Measurements from ENCODE around the gene ZNF469.

Gene ZNF469

GRCh38 chr16:88393034-88393433 is 10.3 kb downstream of the ZNF469 start:
- peaks cover 14% of the 10 kb centered on the region; the same call in 1 of the 2 replicates for H3K27me3 ChIP-seq (ENCODE audit: low read depth)
- no peak overlapping the region for H3K4me3 ChIP-seq
- DNase-seq (ENCODE audit: low spot score in 2 of 2): no peak
- no peaks in the 10 kb centered on the region for H3K9me3 ChIP-seq
- in situ Hi-C loops (cut with MboI; ENCODE audit: low sequenced_read_pairs): no loop called here
- no peaks in the 10 kb centered on the region for H3K4me1 ChIP-seq
- H3K36me3 ChIP-seq (replicated peaks): no peaks in the 10 kb centered on the region

GRCh38 chr16:88393571-88393970 is 10.8 kb downstream of the ZNF469 start:
- no peak for DNase-seq (ENCODE audit: low spot score in 2 of 2)
- in situ Hi-C loops (cut with MboI; ENCODE audit: low sequenced_read_pairs): no loop called here
- Histone ChIP-seq H3K9me3 (no peaks in the 10 kb centered on the region), H3K4me3 (no peak overlapping the region), H3K27me3 (ENCODE audit: low read depth) (peaks cover 14% of the 10 kb centered on the region; the same call in 1 of the 2 replicates), H3K36me3 (replicated peaks) (no peaks in the 10 kb centered on the region), H3K4me1 (no peaks in the 10 kb centered on the region)

- in situ Hi-C loops (cut with MboI; ENCODE audit: low sequenced_read_pairs): no loop called here
These were observed 11.7 kb downstream of the ZNF469 start for GRCh38 chr16:88394426-88394825.

GRCh38 chr16:88395669-88396584 is 13.2 kb downstream of the ZNF469 start:
- H3K9me3 ChIP-seq: no peaks in the 10 kb centered on the region
- peaks cover 14% of the 10 kb centered on the region; the same call in 1 of the 2 replicates for H3K27me3 ChIP-seq (ENCODE audit: low read depth)
- no peak for DNase-seq (ENCODE audit: low spot score in 2 of 2)
- H3K36me3 ChIP-seq (replicated peaks): no peaks in the 10 kb centered on the region
- no peaks in the 10 kb centered on the region for H3K4me1 ChIP-seq
- in situ Hi-C loops (cut with MboI; ENCODE audit: low sequenced_read_pairs): no loop called here
- no peak overlapping the region for H3K4me3 ChIP-seq

More at GRCh38 chr16:88394426-88394825, 11.7 kb downstream of the ZNF469 start:
- no peak for DNase-seq (ENCODE audit: low spot score in 2 of 2)
- Histone ChIP-seq H3K36me3 (replicated peaks) (no peaks in the 10 kb centered on the region), H3K4me1 (no peaks in the 10 kb centered on the region), H3K4me3 (no peak overlapping the region), H3K9me3 (no peaks in the 10 kb centered on the region), H3K27me3 (ENCODE audit: low read depth) (peaks cover 14% of the 10 kb centered on the region; the same call in 1 of the 2 replicates)

- H3K27me3 ChIP-seq (ENCODE audit: low read depth): peaks cover 7% of the 10 kb centered on the region; the same call in 1 of the 2 replicates
- no peak for DNase-seq (ENCODE audit: low spot score in 2 of 2)
- in situ Hi-C loops (cut with MboI; ENCODE audit: low sequenced_read_pairs): no loop called here
- no peaks in the 10 kb centered on the region for H3K36me3 ChIP-seq (replicated peaks)
- H3K4me1 ChIP-seq: no peaks in the 10 kb centered on the region
- H3K4me3 ChIP-seq: no peak overlapping the region
- no peaks in the 10 kb centered on the region for H3K9me3 ChIP-seq
These were observed 15.6 kb downstream of the ZNF469 start for GRCh38 chr16:88398170-88398873.

- H3K9me3 ChIP-seq: no peaks in the 10 kb centered on the region
- DNase-seq (ENCODE audit: low spot score in 2 of 2): no peak
- no peaks in the 10 kb centered on the region for H3K36me3 ChIP-seq (replicated peaks)
- in situ Hi-C loops (cut with MboI; ENCODE audit: low sequenced_read_pairs): no loop called here
- peaks cover 7% of the 10 kb centered on the region; the same call in 1 of the 2 replicates for H3K27me3 ChIP-seq (ENCODE audit: low read depth)
- no peaks in the 10 kb centered on the region for H3K4me1 ChIP-seq
- no peak overlapping the region for H3K4me3 ChIP-seq
These were observed 16.1 kb downstream of the ZNF469 start for GRCh38 chr16:88398874-88399178.

- in situ Hi-C loops (cut with MboI; ENCODE audit: low sequenced_read_pairs): no loop called here
These were observed 17.4 kb downstream of the ZNF469 start for GRCh38 chr16:88400186-88400585.

GRCh38 chr16:88401604-88402246 is 19.0 kb downstream of the ZNF469 start:
- H3K4me1 ChIP-seq: no peaks in the 10 kb centered on the region
- no peaks in the 10 kb centered on the region for H3K9me3 ChIP-seq
- in situ Hi-C loops (cut with MboI; ENCODE audit: low sequenced_read_pairs): no loop called here
- no peak overlapping the region for H3K4me3 ChIP-seq
- H3K27me3 ChIP-seq (ENCODE audit: low read depth): 0 out of 2 replicates have a peak, but pooled peaks cover 3% of the 10 kb centered on the region
- no peaks in the 10 kb centered on the region for H3K36me3 ChIP-seq (replicated peaks)
- DNase-seq (ENCODE audit: low spot score in 2 of 2): no peak

More at GRCh38 chr16:88400186-88400585, 17.4 kb downstream of the ZNF469 start:
- H3K27me3 ChIP-seq (ENCODE audit: low read depth): peaks cover 7% of the 10 kb centered on the region; the same call in 1 of the 2 replicates
- DNase-seq (ENCODE audit: low spot score in 2 of 2): no peak
- no peaks in the 10 kb centered on the region for H3K4me1 ChIP-seq
- H3K36me3 ChIP-seq (replicated peaks): no peaks in the 10 kb centered on the region
- no peaks in the 10 kb centered on the region for H3K9me3 ChIP-seq
- no peak overlapping the region for H3K4me3 ChIP-seq

- no peaks in the 10 kb centered on the region for H3K9me3 ChIP-seq
These were observed 19.9 kb downstream of the ZNF469 start for GRCh38 chr16:88402551-88403240.

GRCh38 chr16:88403794-88404581 is 21.2 kb downstream of the ZNF469 start:
- H3K4me3 ChIP-seq: no peak overlapping the region
- H3K9me3 ChIP-seq: no peaks in the 10 kb centered on the region
- in situ Hi-C loops (cut with MboI; ENCODE audit: low sequenced_read_pairs): no loop called here
- DNase-seq (ENCODE audit: low spot score in 2 of 2): no peak
- H3K4me1 ChIP-seq: no peaks in the 10 kb centered on the region
- H3K27me3 ChIP-seq (ENCODE audit: low read depth): no peaks in the 10 kb centered on the region
- H3K36me3 ChIP-seq (replicated peaks): no peaks in the 10 kb centered on the region

More at GRCh38 chr16:88402551-88403240, 19.9 kb downstream of the ZNF469 start:
- Histone ChIP-seq H3K4me1 (no peaks in the 10 kb centered on the region), H3K36me3 (replicated peaks) (no peaks in the 10 kb centered on the region), H3K4me3 (no peak overlapping the region), H3K27me3 (ENCODE audit: low read depth) (no peaks in the 10 kb centered on the region)
- DNase-seq (ENCODE audit: low spot score in 2 of 2): no peak
- in situ Hi-C loops (cut with MboI; ENCODE audit: low sequenced_read_pairs): no loop called here

- Histone ChIP-seq H3K9me3 (no peaks in the 10 kb centered on the region), H3K27me3 (ENCODE audit: low read depth) (no peaks in the 10 kb centered on the region), H3K4me3 (no peak overlapping the region), H3K4me1 (no peaks in the 10 kb centered on the region), H3K36me3 (replicated peaks) (no peaks in the 10 kb centered on the region)
- no peak for DNase-seq (ENCODE audit: low spot score in 2 of 2)
- in situ Hi-C loops (cut with MboI; ENCODE audit: low sequenced_read_pairs): no loop called here
These were observed 22.0 kb downstream of the ZNF469 start for GRCh38 chr16:88404769-88405168.

GRCh38 chr16:88405216-88406060 is 22.7 kb downstream of the ZNF469 start:
- Histone ChIP-seq H3K4me1 (no peaks in the 10 kb centered on the region), H3K36me3 (replicated peaks) (no peaks in the 10 kb centered on the region), H3K9me3 (no peaks in the 10 kb centered on the region), H3K4me3 (no peak overlapping the region), H3K27me3 (ENCODE audit: low read depth) (no peaks in the 10 kb centered on the region)
- in situ Hi-C loops (cut with MboI; ENCODE audit: low sequenced_read_pairs): no loop called here
- no peak for DNase-seq (ENCODE audit: low spot score in 2 of 2)

Measured in HAP-1 (cell line).